NT2/D1 (cell line): ENCODE results near the gene MRPS30.

Experiments
- SUZ12 ChIP-seq: IDR thresholded peaks from 2 replicates; pipeline ENCODE4 v1.6.1; 2011; ENCODE audit not compliant: insufficient read length, insufficient read depth; ENCODE audit errors: extremely low read depth
- ZNF274 ChIP-seq: IDR thresholded peaks from 2 replicates; pipeline ENCODE4 v1.6.1; 2011; ENCODE audit warnings: mild to moderate bottlenecking, low read depth, low read length

DNA sequence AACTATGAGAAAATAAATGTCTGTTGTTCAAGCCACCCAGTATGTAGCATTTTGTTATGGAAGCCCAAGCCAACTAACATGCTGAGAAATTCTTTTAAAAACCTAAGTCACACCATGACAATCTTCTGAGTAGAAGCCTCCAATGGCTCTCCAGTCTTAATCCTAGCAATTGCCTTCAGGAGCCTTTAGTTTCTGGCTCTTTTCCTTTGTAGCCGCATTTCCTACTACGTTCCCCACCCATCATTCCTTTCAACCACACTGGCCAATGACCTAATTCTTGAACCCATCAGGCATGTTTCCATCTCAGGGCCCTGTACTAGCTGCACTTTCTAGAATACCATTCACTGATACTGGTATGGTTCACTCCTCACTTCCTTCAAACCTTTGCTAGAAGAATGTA is 2.1 kb upstream of the MRPS30 start:
- TF ChIP-seq SUZ12 (no peak), ZNF274 (no peak)
